Measurements from ENCODE around the gene MAFB. TPM values are rescaled to one million over a fixed set of nuclear protein-coding genes. Genes with fewer than 3 reads are reported as not detected.
A peak's percentile ranks its signal among the peaks of the same experiment; 100 is the strongest.
"Not testable (repeated sequence)": the region's sequence is repeated elsewhere in the genome, so short reads cannot be mapped to it uniquely, and the experiment has no call there.

The MAFB gene
- total RNA-seq = 17.3 TPM

DNA sequence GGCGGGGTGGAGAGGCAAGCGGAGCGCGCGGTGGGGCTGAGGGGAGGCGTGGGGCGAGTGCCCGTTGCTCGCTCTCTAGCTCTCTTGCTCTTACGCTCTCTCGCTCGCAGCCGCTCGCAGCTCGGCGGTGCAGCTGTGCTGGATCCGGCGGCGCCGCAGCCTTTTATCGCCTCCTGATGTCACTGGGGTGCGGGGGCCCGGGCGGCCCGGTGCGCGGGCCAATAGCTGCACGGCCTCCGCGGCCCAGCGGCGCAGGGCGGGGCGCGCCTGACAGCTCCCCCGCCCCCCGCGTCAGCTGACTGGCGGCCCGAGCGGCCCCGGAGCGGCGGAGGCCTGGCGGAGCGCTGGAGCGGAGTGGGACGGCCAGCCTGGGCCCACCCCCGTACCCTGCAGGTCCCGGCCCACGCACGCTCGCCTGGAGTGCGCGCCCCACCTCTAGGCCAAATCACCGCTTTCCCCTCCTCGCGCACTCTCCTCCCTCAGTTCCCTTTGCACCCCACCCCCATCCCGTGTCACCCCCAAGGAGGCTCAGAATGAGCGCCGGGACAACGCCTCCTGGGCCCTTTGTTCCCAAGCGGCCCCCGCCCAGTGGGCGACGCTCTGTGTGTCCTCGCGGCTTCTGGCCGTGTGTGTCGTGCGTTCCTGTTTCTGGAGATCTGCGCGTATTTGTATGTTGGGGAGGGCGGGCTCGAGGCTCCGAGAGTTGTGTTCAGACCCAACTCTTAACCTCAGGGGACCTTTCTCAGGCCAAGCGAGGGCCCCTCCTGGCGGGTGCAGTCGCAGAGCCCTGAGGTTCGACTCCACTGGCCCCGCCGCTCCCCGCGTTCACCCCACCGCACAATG is at the start of gene MAFB:
TSS of gene MAFB (minus strand) at position 137 of the 843 bp plus-strand sequence. CDS start 386 bp downstream, outside the sequence.
- peak; percentile 95 for DNase-seq (ENCODE audit: low spot score)

DNA sequence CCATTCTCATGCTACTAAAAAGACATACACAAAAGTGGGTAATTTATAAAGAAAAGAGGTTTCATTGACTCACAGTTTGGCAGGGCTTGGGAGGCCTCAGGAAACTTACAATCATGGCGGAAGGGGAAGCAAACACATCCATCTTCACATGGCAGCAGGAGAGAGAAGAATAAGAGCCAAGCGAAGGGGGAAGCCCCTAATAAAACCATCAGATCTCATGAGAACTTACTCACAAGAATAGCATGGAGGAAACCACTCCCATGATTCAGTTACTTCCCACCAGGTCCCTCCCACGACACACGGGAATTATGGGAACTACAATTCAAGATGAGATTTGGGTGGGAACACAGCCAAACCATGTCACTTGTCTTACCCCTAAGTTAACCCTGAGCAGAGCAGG is 47.4 kb upstream of the MAFB start:
- not testable (repeated sequence) for DNase-seq (ENCODE audit: low spot score)

DNA sequence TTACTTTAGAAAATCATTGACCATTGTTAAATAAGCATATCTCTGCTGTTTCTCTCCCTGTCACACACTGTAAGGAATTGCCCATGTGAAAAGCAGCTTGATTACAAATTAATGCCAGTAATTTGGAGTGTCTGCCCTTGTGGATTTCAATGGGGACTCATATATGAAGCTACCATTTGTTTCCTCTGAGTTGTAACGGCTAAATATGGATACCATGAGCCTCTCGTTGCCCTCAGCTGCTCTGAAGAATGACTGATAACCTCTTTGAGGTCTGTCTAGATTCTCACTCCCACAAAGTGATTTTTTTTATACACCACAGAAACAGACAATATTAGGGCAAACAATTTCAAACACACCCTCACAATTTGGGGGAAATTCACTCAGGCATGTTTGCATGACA is 40.0 kb upstream of the MAFB start:
- no peak for DNase-seq (ENCODE audit: low spot score)

DNA sequence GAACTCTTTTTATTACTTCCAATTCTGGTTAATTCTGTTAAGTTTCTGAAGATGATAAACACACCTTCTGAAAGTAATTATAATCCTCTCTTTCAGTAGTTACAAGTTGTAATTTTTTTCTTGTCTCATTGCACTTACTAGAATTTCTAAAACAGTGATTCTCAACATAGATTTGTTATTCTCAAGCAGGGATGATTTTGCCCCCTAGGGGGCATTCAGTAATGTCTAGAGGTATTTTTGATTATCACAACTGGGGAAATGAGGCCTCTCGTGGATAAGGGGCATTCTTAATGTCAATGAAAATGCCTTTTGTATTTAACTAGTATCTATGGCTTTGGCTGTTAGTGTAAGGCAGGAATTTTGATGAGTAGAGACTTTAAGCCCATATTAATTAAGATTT is 39.4 kb upstream of the MAFB start:
- no peak for DNase-seq (ENCODE audit: low spot score)

DNA sequence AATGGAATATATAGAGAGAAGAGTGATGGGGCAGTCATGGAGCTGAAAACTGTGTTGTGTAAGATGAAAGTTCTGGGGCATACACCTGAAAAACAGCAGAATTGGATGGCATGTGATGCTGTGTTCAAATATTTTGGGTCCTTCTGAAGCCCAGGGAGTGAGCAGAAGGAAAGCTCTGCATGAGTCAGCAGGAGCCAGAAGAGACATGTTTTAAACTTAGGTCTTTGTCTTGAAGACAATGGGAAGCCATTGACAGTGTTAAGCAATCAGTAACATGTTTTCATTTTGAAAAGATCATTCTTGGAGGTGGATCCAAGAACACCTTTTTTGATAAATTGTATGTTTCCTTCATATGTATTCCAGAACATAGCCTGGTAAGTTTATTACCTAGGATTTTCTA is 38.9 kb upstream of the MAFB start:
- no peak for DNase-seq (ENCODE audit: low spot score)

DNA sequence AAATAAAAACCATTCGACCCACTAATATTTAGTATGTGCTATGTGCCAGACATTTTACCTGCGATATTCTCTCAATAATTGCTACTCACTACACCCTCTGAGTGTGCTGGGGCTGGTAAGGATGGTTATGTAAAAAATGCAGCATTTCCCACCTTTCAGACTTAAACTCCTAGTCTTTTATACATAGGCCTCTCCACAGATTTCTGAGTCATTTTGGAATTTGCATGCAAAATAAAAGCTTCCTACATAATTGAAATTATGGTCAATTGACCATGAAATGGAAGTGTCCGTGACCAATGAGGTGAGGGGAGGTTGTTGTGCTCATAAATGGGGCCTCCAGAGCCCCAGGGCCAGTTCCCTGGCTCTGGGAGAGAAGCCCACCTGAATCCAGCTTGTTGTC is 37.7 kb upstream of the MAFB start:
- no peak for DNase-seq (ENCODE audit: low spot score)

DNA sequence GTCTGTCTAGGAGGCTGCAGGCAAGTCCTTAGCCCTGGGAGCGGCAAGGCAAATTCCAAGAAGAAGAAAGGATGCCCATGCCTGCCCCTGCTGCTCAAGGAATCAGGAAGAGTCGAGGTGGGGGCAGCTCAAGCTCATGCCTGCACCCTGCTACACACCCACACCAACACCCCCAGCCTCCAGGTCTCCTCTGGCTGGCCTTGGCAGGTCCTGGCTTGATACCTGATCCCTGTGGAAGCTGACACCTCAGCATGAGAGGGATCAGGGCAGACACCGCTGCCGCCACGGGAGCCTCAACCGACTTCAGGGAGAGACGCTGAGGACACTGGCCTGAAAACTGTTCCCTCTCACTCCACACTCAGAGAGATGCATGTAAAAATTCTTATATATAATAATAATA is 35.5 kb upstream of the MAFB start:
- DNase-seq (ENCODE audit: low spot score) = no peak

DNA sequence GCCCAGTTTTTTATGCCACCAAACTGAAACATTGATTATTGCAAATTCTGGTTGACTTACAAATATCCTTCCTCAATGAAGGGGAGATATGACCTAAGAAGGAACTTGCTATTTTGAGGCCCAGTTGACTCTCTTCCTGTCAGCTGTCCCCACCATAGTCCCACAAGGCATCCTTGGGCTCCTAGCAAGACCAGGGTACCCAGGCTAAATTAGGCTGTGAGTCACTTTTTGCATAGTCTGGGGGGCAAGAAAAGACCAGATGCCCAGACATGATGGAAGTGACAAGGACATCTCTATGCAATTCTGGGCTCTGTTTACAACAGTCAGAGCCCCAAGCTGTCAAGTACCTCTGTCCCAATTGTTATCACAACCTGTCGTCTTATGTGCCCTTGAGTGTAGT is 31.8 kb upstream of the MAFB start:
- no peak for DNase-seq (ENCODE audit: low spot score)

DNA sequence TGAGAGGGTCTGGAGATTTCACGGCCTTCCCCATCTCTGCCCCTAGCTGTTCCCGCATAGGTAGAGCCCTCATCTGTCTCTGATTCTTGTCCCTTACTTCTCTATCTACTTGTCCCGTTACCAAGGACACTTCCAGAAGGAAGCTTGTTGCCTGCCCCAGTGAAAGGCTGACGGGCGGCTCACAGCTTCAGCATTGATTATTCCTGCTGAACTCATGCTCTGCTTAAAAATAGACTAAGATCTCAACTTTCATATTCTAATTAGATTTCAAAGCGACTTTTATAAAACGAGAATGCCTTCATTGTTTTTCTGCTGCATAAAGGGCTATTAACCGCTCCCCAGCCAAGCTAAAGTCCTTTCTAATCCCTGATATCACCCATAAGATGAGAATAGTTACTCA is 31.1 kb upstream of the MAFB start:
- no peak for DNase-seq (ENCODE audit: low spot score)

DNA sequence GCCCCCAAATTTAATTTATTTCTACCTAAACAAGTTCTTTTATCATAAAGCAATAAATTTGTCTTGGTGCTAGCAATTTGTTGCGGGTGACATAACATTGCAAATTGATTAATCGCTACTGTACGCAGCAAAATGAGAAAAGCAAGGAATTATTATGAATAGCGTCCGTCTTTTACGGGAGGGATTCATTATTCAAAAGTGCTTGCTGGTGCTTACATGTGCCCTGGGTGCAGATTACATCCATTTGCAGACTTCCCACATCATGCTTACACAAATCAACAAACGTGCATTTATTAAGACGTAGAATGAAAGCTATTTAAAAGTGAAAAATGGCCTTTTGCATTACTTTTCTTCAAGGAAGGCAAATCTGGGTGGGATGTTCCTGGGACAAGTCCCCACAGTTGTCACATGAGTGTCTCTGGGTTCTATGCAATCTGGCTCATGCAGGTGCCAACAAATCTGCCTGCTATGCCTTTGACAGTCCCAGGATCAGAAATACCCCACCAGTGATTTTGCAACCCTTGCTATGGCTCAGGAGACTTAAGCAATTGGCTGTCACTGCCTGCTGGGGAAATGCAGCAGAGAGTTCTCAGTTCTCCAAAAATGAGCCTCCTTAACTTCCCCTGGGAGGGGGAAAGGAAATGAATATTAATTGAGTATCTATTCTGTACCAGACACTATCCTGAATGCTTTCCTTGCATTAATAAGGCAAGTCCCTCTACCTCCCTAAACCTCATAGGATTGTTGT is 30.1 kb upstream of the MAFB start:
- peak; percentile 30 for DNase-seq (ENCODE audit: low spot score)

DNA sequence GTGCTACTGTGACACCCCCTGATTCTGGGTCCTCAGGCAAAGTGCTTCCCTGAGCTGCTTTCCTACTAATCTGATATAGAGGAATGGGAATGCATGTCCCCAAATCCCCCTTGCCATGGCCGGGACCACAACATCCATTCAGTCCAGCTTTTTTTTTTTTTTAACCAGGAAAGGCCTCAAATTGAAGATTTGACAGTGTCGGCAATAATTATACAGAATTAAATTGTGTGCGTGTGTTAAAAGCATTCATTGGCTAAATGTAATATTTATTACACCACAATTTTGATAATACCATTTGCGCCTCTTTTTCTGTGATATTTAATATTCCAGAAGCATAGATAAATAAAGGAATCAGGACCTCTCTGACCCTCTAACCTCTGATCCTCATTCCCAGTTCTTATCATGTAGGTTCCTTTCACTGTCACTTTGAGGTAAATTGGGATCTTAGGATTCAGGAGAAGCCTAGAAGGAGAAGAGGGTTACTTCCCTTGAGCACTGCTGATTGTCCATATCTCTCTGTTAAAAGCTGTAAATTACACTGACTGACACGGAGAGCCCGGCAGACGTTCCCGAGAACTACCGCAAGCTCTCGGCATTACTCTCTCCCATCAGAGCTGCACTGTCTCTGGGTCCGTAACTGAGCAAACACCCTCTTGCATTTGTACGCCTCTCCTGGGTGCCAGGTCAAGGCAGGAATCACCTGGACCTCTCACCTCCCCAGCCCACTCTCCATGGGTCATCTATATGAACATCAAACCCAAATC is 29.4 kb upstream of the MAFB start:
- no peak for DNase-seq (ENCODE audit: low spot score)

DNA sequence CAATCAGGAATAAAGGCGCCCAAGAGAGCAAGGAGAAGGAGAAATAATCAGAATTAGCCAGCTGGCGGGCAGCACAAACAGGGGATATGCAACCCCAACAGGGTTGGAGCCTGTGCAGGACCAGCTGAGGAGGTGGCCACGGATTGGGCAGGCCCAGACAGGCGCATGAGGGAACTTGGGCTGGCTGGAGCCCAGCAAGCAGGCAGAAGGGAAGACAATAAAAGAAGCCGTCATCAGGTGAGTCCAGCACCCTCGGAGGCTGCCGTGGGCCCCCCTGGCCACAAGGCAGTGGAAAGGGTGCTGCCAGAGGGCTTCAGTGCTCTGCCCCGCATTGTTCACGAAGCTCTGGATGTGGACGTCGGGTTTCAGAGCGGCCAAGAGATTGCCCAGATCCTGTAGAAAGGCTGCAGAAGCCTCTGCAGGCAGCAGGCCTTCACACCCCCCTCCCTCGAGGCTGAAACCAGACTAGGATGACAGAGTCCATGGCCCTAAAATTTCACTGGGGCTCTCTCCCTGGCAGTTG is 28.4 kb upstream of the MAFB start:
- no peak for DNase-seq (ENCODE audit: low spot score)

DNA sequence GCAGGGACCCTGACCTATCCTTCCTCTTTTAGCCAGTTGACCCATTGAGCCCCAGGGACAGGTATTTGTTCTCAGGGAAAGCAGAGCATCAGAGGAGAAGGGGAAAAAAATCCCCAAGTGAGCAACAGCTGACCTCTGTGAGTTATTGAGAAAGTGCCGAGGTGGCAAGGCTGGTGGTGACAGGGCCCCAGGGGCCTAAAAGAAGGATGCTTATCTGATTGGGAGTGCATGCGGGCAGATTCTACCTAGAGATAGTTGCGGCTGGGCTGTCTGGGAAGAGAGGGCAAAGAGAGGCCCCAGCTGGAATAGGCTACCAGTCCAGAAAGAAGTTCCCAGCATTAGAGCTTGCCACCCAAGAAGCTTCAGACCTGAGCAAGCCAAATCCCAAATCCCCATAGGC is 26.5 kb upstream of the MAFB start:
- DNase-seq (ENCODE audit: low spot score) = no peak

DNA sequence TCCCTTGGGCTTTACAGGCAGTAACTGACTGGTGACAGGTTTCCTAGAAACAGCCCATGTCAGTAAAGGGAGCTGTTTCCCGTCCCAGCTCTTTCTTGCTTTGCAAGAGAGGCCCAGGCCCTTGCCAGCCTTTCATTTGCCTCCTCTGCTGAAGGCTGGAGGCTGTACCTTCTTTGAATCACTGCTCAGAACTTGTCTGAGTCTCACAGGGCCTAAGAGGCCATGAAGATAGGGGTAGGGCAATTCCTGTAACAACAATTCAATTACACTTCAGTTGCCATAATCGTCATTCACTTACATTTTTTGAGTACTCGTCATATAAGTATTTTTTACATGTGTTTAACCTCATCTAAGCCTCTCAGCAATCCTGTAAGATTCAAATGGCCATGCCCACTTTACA is 25.9 kb upstream of the MAFB start:
- no peak for DNase-seq (ENCODE audit: low spot score)

DNA sequence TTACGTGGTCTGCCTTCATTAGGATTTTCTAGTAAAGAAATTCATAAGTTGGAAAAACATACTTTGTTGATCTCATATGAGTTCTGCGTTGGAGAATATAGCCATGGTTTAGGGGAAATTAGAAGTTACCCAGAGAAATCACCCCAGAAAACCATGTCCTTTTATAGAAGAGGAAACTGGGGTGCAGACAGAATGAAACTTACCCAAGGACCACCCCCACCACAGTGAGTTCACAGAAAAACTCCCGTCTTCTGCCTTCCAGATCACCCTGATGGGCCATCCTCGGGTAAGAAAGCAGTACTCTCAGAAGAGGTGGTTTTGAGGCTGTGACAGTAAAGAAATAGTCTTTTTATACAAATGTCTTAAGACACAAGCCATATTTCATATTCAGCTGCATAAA is 25.1 kb upstream of the MAFB start:
- DNase-seq (ENCODE audit: low spot score) = no peak

DNA sequence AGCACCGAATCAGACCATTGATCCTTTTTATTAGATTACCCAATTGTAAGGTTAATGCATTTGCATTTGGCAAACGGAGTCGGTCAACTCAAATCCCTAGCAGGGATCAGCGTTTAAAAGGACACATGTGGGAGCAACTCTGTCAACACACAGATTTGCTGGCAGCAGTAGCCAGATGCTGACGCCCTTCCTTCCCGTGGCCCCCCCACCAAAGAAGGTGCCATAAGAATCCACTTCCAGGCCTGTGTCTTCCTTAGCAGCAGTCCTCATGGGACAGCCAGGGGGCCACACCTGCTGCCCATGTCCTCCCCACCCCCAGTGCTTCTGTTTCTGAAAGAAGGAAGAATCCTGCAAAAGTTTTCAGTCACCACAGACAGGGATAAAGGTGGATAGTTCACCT is 24.5 kb upstream of the MAFB start:
- no peak for DNase-seq (ENCODE audit: low spot score)

DNA sequence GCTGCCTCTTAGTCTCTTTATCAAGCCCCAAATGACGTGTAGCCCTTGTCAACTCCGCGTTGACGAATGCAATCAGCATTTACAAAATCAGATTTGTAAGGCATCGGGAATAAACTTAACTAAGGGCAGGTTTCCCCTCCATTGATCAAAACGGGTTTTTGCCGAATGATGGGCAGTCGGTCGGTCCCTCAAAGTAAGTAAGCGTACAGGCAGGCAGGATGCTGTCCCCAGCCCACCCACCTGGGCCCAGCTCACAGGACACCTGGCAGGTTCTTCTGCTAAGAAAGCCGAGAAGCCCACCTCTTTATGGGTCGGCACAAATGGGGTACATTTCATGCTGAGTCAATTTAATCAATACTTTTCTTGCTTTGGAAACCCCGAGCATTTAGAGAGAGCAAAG is 22.0 kb upstream of the MAFB start:
- DNase-seq (ENCODE audit: low spot score) = no peak

DNA sequence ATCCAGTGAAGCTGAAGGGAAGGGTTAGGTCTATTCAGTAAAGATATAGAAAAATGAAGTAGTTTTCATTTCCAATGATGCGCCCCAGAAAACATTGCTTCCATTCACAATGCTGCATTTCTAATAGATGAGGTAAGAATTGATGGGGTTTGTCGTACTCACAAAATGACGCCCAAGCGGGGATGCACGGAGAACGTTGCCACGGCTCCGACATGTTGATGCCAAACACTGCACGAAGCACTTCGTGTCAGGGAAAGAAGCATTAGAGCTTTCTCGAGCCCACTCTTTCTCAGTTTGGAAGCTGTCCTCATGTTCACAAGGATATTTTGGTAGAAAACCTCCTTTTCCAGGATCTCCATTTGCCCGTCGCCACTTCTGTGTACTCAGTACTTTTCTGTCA is 21.6 kb upstream of the MAFB start:
- no peak for DNase-seq (ENCODE audit: low spot score)

DNA sequence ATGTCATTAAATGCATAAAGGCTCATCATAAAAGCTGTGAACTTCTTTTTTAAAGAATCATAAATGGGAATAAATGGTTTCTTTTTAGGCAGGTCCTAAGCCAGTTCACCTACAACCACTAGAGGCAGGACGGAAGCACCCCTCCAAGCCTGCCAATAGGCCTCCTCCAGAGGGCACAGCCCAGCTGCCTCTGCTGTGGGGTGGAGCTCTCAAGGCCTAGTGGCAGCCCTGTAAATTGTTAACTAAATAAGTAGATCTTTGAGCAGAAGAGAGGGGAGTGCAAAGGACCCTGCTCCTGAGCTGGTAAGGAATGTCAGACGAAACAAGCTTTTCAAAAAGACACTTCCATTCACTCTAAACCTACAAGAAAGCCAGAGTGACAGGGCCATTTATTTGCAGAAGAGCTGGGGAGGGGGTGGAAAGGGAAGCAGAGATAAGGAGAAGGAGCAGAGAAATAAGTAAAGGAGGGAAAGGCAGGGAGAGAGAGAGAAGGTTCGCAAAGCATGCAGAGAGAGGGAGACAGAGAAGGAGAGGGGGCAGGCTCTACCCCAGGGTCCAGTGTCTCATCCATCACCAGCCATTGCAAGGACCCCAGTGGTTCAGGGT is 18.0 kb upstream of the MAFB start:
- no peak for DNase-seq (ENCODE audit: low spot score)

DNA sequence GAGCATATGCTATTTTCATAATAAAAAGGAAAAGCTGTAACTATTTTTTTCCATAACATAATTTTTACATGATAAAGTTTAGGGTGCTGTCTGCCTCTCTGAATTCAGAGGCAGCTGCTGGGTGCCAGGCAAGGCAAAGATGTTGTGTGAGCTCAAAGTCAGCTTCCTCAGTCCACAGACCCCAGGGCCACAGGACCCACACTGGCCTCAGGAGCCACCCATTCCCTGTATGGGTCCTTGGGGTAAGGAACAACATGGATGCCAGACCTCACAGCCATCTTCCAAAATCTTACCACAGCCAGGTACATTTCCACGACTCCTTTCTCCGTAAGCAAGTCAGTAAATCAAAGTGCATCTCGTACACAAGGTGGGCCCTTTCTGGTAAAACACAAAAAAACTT is 16.4 kb upstream of the MAFB start:
- no peak for DNase-seq (ENCODE audit: low spot score)

DNA sequence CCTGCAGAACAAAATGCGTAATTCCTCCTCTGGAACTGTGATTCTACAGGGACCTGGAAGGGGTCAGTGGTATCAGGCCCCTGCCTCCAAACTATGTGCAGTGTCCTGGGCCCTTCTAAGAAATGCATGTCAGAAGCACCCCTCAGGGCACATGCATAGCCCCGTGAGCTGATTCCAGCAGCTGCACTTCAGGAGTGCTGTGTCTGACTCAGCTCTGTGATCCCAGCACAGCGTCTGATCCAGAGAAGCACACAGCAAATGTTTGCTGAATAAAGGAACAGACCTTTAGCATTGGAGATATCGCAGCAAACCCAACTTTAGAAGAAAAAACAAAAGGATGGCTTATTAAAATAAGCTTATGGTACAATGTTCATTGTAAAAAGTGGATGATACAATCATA is 15.8 kb upstream of the MAFB start:
- DNase-seq (ENCODE audit: low spot score) = no peak

DNA sequence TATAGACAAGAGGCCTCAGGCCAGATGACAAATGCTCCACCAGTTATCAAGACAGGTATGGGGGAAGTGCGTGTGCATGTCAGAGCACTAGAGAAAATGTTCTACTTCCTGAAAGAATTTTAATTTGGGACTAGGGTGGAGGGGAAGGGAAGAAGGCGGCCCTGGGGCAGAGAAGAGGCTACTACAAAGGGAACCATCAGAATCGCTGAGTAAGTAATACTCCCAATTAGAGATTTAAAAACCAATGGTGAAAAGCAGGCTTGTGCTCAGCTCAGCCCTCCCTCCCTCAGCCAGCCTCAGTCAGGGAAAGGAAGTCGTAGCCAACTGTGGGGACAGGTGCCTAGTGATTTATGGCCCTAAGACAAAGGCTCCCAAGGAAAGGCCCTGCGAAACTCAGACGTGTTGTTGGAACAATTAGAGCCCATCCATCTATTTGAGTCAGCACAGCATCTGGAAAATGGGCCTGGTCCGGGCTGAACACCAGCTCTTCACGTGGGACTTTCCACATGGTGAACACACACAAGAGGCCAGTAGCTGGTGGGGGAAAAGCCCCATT is 15.0 kb upstream of the MAFB start:
- no peak for DNase-seq (ENCODE audit: low spot score)

Data from ureter (tissue), 1 donor.